GM20431 (cell line): ENCODE results near the gene PRIM1.
"Not testable (repeated sequence)": the region's sequence is repeated elsewhere in the genome, so short reads cannot be mapped to it uniquely, and the experiment has no call there.

Source experiments
- in situ Hi-C: fragments of 300-500 bp; cut with MseI, MboI; formaldehyde crosslinking; loops from one replicate; pipeline ENCODE4 v1.15.0; 2020; ENCODE audit warnings: low sequenced_read_pairs; ENCODE audit not compliant: unreplicated experiment

Gene PRIM1

DNA sequence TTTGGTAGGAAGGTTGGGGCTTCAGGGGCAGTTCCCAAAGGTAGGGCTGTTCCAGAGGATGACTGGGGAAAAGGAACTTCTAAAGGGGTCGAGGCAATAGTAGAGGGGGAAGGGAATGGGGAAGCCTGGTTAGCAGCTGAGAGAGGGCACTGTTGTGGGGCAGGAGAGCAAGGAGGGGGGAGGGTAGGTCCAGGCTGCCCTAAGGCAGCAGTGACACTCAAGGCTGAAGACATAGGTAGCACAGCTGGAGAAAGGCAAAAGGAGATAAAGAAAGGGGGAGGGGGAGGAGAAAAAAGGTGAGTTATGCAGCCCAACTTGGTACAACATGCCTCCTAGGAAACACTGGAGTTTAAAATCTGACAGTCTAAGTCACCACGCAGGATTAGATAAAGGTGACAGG lies 30.9 kb downstream of the PRIM1 start:
- in situ Hi-C loops = no loop called here

DNA sequence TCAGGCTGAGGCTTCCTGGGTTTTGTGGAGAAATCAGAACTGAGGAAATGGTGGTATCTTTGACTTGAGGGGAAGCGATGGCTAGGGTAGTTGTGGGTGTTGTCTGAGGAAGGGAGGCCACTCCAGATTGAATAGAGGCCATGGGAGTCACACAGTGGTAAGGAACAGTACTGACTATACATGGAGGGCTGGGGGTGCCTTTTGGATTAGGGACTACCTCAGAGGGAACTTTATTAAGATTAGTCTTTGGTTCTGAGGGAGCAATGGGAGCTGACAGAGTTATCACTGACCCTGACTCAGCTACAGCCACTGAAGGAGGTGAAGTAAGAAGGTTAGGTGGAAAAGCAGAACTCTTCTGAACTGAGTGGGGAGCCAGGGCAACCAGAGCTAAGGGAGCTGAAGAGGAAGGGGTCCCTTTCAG lies 31.4 kb downstream of the PRIM1 start:
- in situ Hi-C loops = no loop called here

DNA sequence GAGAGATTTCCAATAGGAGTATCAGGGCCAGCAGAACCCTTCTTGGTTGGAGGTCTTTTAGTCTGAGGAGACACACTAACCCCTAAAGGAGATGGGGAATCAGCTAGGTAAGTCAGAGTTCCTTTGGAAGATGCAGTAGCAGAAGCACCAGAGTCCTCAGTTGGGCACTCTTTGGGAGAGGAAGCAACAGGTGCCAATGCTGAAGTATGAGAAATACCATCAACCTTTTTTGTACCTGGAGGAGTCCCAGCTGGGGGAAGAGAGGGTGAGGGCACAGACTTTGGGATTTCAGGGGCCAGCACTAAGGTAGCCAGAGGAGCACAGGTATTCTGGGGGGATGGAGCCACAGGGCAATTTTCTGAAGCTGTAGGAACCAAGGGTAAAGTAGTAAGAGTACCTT lies 33.1 kb downstream of the PRIM1 start:
- in situ Hi-C loops = no loop called here

DNA sequence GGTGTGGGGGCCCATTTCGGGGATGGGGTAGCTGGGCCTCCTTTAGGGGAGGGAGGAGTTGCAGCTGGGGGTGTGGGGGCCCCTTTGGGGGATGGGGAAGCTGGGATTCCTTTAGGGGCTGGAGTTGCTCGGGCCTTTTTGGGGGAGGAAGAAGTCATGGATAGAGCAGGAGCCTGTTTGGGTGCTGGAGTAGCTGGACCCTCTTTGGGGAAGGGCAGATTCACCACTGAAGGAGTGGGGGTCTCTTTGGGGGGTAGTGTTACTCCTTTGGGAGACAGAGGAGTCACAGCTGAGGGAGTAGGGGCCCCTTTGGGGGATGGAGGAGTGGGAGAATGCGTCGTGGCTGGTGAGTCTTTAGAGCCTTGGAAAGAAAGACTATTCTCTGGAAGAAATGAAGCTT lies 33.5 kb downstream of the PRIM1 start:
- in situ Hi-C loops = no loop called here

DNA sequence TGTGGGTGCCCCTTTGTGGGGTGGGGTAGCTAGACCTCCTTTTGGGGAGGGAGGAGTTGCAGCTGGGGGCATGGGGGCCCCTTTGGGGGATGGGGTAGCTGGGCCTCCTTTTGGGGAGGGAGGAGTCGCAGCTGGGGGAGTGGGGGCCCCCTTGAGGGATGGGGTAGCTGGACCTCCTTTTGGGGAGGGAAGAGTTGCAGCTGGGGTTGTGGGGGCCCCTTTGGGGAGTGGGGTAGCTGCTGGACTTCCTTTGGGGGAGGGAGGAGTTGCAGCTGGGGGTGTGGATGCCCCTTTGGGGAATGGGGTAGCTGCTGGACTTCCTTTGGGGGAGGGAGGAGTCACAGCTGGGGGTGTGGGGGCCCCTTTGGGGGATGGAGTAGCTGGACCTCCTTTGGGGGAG lies 34.0 kb downstream of the PRIM1 start:
- in situ Hi-C loops = no loop called here

DNA sequence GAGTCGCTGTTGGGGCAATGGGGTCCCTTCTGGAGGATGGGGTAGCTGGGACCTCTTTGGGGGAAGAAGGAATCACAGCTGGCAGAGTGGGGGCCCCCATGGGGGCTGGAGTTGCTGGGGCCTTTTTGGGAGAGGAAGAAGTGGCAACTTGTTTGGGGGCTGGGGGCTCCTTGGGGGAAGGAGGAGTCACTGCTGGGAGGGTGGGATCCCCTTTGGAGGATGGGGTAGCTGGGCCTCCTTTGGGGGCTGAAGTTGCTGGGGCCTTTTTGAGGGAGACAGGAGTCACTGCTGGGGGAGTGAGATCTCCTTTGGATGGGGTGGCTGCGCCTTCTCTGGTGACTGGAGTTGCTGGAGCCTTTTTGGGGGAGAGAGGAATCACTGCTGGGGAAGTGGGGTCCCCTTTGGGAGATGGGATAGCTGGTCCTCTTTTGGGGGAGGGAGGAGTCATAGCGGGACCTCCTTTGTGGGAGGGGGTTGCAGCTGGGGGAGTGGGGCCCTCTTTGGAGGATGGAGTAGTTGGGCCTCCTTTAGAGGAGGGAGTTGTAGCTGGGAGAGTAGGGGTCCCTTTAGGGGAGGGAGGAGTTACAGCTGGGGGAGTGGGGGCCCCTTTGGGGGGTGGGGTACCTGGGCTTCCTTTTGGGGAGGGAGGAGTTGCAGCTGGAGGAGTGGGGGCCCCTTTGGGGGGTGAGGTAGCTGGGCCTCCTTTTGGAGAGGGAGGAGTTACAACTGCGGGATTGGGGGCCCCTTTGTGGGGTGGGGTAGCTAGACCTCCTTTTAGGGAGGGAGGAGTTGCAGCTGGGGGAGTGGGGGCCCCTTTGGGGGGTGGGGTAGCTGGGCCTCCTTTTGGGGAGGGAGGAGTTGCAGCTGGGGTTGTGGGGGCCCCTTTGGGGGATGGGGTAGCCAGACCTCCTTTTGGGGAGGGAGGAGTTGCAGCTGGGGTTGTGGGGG lies 34.9 kb downstream of the PRIM1 start:
- in situ Hi-C loops = no loop called here

DNA sequence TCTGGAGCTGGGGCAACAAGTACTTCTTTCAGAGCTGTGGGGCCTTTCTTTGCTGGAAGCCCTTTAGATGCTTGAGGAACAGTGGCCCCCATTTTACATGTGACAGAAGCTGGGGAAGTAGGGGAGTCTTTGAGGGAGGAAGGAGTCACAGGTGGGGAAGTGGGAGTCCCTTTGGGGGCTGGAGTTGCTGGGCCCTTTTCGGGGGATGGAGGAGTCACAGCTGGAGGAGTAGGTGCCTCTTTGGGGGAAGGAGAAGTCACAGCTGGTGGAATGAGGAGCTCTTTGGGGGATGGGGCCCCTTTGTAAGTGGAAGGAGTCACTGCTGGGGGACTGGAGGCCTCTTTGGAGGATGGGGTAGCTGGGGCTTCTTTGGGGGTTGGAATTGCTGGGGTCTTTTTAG lies 35.7 kb downstream of the PRIM1 start:
- in situ Hi-C loops = no loop called here

DNA sequence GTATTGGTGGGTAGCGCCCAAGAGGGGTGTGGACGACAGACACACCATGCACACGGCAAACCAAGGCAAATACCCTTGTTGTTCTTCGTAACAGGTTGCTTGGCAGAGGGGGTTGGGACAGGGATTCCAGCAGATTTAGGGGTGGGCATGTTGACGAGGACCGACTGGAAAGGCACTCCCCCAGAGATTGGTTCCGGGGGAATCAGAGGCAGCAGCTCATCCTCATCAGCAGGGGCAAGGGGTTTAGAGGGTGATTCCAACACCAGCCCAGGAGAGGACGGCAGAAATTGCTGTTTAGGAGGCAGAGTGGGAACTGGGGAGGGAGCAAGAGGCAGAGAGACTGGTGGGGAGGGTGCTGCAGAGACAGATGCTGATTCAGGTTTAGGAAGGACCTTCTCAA lies 36.3 kb downstream of the PRIM1 start:
- in situ Hi-C loops = no loop called here

DNA sequence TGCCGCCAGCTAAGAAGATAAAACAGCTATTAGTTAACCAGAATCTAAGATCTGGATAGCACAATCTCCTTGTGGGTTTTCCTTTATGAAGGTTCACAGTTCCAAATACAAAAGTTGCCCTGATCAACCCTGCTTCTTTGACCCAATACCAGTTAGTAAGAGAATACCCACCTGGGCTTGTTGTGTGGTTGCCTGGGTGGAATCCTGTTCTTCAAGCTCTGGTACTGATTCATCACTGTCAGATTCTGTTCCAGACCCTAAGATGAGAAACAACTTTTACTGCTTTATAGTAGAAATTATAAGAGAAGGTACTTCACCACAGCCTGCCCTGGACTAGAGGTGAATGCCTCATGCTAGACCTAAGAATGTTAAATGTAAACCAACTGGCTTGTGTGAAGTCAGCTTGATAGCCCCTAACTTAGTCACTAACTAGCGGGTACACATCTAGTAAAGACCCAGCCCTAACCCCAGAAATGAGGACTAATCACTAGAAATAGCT lies 37.6 kb downstream of the PRIM1 start:
- in situ Hi-C loops = no loop called here

DNA sequence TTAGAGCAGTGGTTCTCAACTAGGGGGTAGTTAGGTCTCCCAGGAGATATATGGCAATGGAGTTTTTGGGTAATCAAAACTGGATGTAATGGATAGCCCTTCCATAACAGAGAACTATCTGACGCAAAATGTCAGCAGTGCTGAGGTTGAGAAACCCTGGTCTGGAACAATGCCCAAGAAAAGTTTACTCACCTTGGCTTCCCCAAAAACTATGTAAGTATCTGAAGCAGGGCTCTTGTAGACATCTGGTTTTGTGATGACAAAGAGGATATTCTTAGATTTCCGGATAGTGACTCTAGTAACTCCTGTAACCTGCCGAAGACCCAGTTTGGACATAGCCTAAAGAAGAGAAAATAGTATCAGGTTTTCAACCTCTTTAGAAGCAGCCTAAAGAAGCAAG lies 38.8 kb downstream of the PRIM1 start:
- in situ Hi-C loops = no loop called here

DNA sequence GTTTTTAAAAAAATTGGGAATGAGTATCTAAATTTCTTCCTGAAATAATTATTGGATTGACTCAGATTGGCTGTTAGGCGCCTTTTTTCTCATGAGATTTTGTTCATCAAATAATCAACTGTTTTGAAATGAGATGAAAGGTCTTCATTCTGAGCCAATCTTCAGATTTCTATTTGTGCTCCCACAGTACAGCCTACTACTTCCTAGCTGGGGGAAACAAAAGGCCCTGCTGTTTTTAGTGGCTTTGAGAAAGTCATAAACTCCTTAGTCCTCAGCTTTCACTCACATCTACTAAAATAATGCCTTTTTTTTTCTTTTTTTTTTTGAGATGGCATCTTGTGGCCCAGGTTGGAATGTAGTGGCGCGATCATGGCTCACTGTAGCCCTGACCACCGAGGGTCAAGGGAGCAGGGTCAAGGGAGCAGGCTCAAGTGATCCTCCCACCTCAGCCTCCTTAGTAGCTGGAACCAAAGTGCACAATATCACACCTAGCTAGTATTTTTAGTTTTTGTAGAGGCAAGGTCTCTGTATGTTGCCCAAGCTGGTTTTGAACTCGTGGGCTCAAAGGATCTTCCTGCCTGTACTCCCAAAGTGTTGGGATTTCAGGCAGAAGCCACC lies 42.3 kb downstream of the PRIM1 start:
- in situ Hi-C loops = no loop called here

DNA sequence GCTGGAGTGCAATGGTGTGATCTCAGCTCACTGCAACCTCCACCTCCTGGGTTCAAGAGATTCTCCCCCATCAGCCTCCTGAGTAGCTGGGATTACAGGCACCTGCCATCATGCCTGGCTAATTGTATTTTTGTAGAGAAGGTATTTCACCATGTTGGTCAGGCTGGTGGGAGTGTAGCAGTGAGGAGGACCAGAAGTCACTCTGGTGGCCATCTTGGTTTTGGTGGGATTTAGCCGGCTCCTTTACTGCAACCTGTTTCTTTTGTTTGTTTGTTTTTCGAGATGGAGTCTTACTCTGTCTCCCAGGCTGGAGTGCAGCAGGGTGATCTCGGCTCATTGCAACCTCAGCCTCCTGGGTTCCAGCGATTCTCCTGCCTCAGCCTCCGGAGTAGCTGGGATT lies 47.6 kb downstream of the PRIM1 start:
- in situ Hi-C loops = not testable (repeated sequence)

DNA sequence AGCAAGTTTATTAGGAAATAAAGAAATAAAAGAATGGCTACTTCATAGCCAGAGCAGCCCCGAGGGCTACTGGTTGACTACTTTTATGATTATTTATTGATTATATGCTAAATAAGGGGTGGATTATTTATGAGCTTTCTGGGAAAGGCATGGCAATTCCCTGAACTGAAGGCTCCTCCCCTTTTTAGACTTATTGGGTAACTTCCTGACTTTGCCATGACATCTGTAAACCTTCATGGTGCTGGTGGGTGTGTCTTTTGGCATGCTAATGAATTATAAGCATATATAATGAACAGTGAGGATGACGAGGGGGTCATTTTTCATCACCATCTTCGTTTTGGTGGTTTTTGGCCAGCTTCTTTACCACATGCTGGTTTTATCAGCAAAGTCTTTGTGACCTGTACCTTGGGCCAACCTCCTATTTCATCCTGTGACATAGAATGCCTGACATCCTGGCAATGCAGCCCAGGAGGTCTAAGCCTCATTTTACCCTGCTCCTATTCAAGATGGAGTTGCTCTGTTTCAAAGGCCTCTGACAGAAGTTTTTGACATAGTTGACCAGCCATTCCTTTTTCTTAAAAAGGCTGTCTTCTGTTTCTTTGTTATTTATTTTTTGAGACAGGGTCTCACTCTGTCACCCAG lies 53.0 kb downstream of the PRIM1 start:
- in situ Hi-C loops = no loop called here

DNA sequence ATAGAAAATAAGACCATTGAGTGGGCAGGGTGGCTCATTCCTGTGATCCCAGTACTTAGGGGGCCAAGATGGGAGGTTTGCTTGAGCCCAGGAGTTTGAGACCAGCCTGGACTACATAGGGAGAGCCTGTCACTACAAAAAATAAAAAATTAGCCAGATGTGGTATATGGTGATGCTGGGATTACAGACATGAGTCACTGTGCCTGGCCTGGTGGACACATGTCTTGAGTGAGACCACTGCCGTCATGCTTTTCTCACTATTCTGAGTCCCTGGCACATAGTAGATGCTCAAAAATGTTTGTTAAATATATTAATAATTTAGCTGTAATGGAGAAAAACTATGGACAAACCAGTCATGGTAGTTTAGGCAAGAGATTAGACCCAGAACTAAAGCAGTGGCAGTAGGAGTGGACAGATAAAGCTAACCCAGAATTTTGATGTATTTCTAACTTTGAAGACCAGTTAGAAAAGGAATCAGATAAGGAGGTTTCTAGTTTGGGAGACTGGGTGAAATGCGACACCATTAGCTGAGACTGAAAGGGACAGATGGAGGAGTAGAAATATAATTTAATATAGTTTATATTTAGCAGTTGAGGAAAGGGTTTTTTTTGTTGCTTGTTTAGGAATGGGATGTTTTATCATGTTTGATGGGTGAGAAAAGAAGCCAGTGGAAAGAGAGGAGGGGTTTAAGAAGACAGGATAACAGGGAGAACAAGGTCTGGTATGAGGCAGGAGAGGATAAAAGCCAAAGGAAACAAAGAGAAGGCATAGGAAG lies 56.6 kb downstream of the PRIM1 start:
- in situ Hi-C loops = no loop called here

DNA sequence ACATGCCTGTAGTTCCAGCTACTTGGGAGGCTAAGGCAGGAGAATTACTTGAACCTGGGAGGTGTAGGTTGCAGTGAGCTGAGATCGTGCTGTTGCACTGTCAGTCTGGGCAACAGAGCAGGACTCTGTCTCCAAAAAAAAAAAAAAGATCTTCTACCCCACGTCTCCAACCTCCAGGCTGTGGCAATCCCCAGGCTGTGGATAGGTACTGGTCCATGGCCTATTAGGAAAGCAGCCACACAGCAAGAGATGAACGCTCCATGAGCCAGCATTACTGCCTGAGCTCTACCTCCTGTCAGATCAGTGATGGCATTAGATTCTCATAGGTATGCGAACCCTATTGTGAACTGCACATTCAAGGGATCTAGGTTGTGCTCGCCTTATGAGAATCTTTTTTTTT lies 58.0 kb downstream of the PRIM1 start:
- in situ Hi-C loops = no loop called here

DNA sequence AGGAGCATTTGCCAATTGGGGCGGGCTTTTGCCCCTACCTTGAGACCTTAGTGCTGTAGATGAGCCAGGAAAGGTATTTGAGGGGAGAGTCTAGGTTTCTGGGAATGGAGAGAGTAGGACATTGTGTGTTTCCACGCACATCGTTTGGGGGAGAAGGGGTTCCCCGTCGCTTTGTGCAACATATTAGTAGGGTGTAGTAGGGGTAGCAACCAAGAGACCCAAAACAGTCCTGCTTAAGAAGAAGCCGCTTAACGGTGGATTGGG lies 63.3 kb downstream of the PRIM1 start:
- in situ Hi-C loops = no loop called here

DNA sequence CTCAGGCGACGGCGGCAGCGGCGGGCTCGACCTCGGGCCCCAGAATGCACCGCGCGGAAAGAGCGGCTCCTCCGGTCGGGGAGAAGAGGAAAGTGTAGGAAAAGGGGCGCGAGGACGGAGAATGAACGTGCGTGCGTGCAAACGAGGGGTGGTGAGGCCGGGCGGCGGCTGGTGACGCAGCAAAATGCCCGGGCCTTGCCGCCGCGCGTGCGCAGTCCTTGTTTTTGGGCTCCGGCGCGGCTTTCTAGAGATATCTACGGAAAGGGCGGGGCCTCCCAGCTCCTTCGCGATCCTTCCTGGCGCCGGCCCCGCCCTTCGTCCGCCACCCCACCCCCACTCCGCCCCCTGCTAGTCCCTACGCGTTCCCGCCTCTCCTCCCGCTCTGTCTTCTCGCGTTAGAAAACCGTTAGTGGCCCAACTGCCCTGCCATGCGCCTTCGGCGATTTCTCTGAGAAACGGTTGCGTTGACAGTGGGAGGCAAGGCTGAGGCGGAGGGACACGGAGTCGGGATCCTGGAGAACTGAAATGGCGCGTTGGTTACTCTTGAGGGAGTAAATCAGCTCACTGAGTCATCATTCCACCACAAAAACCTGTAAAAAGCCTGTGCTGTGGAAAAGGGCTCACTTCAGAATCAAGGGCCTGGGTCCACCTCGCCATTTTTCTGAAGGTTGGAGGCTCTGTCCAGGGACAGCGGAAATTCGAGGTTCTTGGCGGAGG lies 63.8 kb downstream of the PRIM1 start, which contains the start of gene PTGES3:
Gene PTGES3 (minus strand): TSS at position 156 of the 717 bp plus-strand sequence. CDS start 285 bp downstream, outside the sequence.
- in situ Hi-C loops = no loop called here

DNA sequence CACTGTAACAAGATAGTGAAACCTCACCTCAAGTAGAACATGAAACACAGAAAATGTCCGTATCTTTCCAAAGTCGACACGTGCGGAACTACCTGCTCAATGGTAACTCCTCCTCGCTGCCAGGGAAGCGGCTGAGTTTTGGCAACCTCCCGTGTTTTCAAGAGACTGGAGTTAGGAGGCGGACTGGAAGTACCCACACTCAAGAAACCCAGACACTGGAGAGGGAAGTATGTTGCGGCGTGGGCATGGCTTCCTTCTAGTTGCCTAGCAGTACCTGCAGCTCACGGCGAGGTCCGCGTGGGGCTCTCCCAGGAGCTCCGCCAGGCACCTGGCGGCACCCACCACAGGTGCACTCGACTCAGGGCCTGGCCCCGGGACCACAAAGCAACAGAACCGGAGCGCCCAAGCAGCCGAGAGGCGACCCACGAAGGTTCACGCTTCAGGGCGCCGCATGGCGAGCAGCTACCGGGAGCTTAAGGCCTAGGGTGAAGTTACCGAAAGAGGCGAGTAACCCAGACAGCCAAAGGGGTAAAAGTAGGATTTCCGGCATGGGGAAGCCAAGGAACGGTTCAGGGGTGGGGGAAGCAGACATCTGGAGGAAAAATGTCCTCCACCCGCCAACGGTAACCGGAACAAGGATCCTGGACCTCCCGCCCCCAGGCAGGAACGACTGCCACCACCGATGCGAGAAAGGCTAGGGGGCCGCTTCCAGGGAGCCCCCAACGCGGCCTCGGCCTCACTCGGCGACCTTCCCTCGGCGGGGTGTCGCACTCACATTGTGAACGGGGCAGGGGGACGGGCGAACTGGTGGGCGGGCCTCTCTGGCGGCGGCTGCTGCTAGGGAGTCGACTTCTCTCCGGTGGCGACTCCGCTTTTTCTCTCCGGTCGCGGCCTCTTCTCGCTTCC lies 64.6 kb downstream of the PRIM1 start:
- in situ Hi-C loops = no loop called here
